Stimulated activated CD4-positive, alpha-beta T cell treated with anti-CD3 and anti-CD28 coated beads, Interleukin-12 subunit alpha, Interleukin-12 subunit beta, amount 100 ng/mL, for 24 hours (primary cell): ENCODE measurements around the gene MRPL21.

Source experiments
- DNase-seq, 2 experiments: peaks; one replicate each; pipeline ENCODE4 v3.0.0-alpha.2; 2020; ENCODE audit warnings: low read depth in 2 of 2

Gene MRPL21

GRCh38 chr11:68903288-68904247, at the start of gene MRPL21, which contains the start of gene IGHMBP2:
TSS of gene MRPL21 (minus strand) at chr11:68903832. CDS start at chr11:68903810, 22 bp downstream.
TSS of gene IGHMBP2 (plus strand) at chr11:68903891. CDS start at chr11:68903953, 62 bp downstream.
- peak; percentile 77 to 82 for DNase-seq

- no peak for DNase-seq
These were observed 47.1 kb upstream of the MRPL21 start for GRCh38 chr11:68950762-68951161.

GRCh38 chr11:68950270-68950669, 46.6 kb upstream of the MRPL21 start:
- DNase-seq = no peak

GRCh38 chr11:68948935-68949334, 45.3 kb upstream of the MRPL21 start:
- no peak for DNase-seq

- DNase-seq = no peak
These were observed 44.9 kb upstream of the MRPL21 start for GRCh38 chr11:68948496-68948895.

DNA sequence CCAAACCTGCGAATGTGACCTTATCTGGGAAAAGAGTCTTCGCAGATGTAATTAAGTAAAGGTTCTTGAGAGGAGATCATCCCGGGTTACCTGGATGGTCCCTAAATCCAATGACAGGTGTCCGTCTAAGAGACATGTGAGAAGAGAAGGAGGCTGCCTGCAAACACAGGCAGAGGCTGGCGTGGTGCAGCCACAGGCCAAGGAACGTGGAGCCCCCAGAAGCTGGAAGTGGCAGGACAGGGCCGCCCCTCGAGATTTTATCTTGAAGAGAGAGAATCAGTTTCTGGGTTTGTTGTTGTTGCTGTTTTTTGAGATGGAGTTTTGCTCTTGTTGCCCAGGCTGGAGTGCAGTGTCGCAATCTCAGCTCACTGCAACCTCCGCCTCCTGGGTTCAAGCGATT, 43.5 kb upstream of the MRPL21 start:
- DNase-seq = no peak

DNA sequence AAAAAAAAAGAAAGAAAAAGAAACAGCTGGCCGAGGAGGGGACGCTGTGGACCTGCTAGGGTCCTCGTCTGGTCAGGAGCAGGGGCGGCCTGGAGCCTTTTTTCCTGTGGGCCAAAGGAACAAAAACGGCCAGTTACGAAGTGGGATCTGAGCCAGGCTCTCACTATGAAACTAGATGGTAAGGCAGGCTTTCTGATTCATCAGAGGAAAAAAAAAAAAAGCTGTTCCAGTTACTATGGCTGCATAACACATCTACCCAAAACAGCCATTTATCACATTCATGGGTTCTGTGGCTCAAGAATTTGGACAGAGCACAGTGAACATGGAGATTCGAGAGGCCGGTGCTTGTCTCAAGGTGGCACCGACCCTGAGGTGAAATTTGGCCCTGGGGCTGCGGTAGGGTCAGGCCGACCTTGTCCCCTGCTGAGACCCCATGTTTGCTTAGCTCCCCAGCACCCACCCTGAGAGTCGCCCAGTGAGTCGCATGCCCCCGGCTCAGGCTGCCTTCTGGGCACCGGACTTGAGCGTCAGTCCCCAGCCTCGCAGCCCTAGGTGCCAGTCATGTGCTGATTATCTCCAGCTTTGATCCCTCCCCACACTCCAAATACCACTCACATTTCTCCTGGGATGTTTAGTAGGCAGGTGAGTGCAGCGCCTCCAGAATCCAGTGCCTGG, 42.9 kb upstream of the MRPL21 start:
- DNase-seq = no peak

DNA sequence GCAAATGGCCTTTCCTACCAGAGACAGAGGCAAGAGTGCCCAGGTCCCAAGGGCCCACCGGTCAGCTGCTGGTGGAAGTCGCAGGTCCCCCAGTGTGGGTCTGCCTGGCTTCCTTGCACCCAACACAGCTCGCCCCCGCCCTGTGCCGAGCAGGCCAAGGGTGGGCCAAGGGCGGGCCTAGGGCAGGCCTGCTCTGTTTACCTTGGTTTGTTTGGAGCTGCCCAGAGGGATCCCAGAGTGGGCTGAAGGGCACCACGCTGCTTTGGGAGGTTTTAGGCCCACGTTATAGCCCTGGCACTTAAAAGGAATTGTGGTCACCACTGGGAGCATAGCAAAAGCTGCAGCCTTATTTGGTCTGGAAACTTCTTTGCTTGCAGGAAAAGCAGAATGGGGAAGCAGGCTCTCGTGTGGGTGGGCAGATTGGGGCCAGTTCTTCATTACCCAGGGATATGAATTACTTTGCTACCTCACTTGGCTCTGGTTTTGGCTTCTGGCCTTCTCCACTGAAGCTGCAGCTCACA, 39.2 kb upstream of the MRPL21 start:
- DNase-seq = no peak

DNA sequence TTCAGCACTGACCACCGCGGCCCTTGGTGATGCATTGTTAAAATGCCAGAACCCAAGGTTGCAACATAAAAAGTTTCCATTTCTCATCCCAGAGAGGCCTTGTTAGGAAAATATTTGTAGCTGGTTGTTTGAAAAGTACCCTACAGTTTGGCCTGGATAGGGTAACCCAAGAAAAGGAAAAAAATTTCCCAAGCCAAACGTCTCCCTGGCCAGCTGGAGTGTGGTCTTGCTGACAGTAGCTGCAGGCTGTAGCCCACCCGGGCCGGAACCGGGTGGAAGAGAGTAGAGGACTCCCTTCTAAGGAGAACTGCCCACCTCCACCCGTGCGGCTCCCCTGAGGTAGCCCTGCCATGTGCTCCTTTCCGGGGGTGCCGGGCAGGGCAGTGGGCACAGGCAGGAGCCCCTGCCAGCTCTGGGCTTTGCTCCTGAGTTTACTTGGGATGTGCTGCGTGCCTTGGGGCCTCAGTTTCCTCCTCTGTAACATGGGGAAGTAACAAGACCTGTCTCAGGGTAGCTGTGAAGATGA, 38.5 kb upstream of the MRPL21 start:
- no peak for DNase-seq

DNA sequence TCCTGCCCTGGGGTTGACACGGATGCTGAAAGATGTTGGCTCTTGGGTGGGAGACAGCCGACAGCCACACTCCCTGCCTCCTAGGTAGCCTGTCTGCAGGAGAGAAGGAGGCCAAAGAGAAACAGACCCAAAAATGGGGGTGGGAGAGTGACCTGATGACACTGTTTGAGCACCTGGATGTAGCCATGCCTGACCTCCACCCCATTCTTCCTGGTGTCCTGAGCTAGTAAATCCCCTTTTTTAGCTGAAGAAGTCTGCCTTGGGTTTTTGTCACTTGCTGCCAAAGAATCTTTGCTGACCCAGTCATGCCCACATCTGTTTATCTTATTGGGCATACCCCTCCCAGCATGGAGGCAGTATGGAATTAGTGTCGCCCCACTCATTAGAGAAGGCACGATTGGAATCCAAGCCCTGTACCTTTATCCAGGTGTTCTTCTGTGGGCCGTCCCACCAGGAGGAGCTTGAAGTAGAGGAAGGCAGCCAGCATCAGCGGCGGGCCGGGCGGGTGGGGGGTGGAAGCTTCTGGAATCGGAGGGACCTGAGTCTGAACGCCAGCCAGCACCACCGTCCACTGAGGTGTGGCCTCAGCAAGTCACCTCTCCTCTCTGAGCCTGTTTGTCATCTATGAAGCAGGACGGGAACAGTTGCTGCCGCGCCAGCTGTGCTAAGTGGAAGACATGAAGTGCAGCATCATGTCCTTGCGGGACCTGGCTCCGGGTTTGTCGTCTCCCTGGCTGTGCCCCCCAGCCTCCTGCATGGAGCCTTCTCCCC, 37.9 kb upstream of the MRPL21 start:
- no peak for DNase-seq

DNA sequence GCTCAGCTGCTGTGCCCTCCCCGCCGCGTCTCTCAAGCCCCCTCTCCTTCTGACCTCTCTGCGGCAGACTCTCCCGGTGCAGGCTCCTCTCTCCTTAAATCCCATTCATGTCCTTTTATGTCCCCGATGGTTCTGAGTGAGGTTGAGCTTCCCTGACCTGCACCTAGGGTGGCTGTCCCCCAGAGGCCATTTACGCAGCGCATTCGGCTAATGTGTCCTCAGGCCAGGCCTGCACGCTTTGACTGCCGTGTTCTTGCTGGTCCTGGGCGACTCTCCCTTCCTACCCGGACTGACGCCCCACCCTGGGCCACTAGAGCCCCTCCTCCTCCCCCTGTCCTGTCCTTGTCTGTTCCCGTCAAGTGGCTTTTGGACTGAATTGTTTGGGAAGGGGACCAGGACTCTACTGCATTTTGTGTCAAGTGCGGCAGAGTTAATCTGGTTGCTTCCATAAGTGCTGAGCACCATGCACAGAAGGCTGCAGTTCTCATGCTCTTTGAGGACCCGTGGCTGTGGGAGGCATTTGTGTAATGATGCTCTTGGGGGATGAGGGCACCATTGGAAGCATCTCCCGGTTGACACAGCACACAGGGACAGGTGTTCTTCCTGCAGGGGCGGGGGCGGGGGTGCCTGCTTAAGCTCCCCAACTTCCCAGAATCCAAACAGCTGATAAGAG, 37.2 kb upstream of the MRPL21 start:
- DNase-seq = no peak

GRCh38 chr11:68939583-68940555, 36.2 kb upstream of the MRPL21 start:
- DNase-seq = no peak

DNA sequence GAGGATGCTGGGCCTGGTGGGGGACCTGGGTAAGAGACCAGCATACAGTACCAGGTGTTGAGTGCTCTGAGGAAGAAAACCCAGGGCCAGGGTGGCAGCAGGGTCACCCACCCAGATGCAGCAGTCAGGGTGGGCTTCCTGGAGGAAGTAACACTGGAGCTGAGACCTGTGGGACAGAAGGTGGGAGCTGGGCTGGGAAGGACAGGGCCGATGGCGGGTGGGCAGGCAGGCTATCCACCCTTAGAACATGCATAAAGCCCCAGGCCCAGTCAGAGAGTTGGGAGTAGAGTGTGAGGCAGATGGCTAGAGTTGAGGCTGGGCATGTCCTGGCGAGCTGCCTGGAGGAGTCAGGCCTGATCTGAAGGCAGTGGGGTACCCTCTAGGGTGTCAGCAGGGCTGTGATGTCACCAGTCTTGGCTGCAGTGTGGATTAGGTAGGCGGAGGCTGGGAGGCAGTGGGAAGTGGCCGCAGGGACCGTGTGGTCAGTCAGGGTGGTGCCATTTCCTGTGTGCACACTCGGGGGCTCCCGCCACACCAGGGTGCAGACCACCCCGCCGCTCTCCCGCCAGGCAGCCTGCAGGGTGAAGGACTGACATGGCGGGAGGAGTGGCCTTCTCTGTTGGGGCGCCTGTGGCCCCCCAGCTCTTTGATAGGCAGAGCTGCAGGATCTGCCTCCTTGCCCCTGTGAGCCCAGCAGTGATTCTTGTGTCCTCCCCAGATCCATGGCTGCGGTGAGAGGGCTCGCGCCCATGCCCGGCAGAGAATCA, 35.4 kb upstream of the MRPL21 start:
- DNase-seq = no peak

- no peak for DNase-seq
These were observed 34.5 kb upstream of the MRPL21 start for GRCh38 chr11:68938088-68938487.

DNA sequence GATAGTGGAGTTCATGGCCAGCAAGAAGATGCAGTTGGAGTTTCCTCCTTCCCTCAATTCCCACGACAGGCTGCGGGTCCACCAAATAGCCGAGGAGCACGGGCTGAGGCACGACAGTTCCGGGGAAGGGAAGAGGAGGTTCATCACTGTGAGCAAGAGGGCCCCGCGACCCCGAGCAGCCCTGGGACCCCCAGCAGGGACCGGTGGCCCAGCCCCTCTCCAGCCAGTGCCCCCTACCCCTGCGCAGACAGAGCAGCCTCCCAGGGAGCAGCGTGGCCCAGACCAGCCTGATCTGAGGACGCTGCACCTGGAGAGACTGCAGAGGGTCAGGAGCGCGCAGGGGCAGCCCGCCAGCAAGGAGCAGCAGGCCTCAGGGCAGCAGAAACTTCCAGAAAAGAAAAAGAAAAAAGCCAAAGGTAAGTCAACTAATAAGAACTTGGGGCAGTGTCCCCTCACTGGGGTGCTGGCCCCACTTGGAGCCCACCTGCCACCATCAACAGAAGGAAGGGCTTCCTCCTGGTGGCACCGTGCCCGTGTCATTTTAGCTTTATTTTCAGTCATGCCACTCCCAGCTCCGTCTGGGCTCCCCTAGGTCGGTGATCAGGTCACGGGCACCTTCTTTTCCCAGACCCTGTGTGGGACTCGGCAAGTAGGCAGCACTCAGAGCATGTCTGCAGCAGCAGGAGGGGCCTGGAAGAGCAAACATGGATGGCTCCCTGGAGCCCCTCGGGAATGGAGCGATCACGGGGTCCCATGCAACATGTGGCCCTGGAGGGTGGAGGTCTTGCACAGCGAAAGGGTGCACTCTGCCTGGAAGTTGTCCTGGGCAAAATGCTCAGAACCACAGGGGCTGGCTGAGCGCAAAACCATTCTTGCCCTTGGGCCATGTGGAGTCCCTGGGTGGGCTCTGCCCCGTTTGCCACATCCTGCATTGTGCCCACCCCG, 33.3 kb upstream of the MRPL21 start:
- no peak for DNase-seq

DNA sequence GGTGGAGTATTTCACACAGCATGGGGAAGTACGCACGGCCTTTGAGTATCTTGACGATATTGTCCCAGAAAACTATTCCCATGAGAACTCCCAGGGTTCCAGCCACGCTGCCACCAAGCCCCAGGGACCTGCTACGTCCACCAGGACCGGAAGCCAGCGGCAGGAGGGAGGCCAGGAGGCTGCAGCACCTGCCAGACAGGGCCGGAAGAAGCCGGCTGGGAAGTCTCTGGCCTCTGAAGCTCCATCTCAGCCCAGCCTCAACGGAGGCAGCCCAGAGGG, 32.7 kb upstream of the MRPL21 start:
- no peak for DNase-seq

DNA sequence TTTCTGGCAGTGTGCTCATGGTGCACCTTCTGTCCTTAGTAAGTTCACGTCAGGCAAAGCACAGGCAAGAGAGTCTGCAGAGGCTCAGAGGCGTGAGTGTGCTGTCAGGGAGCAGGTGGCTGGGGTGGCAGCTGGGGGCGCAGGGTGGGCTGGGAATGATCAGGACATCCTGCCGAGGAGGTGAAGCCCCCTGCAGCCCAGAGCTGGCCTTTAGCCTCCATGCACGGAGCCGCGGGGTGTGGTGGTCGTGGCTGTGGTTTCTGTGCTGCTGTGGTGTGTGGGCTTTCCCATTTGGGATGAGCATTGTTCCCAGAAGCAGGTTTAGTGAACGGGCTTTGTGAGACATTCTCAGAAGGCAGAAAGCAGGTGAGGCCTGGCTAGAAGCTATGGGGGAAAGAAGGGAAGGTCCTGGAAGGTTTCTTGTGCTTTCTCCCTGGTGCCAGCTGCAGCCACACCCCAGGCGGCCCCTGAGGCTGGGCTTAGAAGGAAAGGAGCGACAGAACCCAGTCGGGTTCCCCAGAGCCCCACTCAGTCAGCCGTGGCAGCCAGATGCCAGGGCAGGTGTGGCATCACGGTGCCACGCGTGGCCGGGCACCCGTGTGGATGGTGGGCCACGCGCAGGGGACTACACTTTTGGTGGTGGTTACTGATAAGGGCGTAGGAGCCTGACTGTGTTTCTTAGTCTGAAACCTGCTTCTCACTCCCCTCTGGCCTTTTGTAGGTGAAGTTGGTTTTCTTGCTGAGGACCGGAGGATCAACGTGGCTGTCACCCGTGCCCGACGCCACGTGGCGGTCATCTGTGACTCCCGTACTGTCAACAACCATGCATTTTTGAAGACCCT, 32.1 kb upstream of the MRPL21 start:
- no peak for DNase-seq
